Hepatocyte (in vitro differentiated cells): Measurements from ENCODE around the gene ULK4. TPM values are rescaled to one million over a fixed set of nuclear protein-coding genes. Genes with fewer than 3 reads are reported as not detected.

Experiments
- DNase-seq: peaks from one replicate; pipeline ENCODE4 v3.0.0-alpha.2; 2016; ENCODE audit warnings: low spot score
- H2AFZ ChIP-seq: fragments of 200-600 bp; sonication (generic); 2 replicates; pipeline ENCODE4 v1.6.0; 2016; ENCODE audit warnings: antibody characterized with exemption, mild to moderate bottlenecking
- H3K27ac ChIP-seq: fragments of 200-600 bp; sonication (generic); 2 replicates; pipeline ENCODE4 v1.5.1; 2016; ENCODE audit warnings: mild to moderate bottlenecking
- H3K27me3 ChIP-seq: fragments of 200-600 bp; sonication (generic); 2 replicates; pipeline ENCODE4 v1.6.1; 2016
- H3K36me3 ChIP-seq: fragments of 200-600 bp; sonication (generic); replicated peaks from 2 replicates; pipeline ENCODE4 v1.5.1; 2016; ENCODE audit warnings: low read depth; ENCODE audit not compliant: insufficient read depth
- H3K4me1 ChIP-seq: fragments of 200-600 bp; sonication (generic); 2 replicates; pipeline ENCODE4 v1.5.1; 2016; ENCODE audit warnings: mild to moderate bottlenecking, moderate library complexity; ENCODE audit not compliant: insufficient read depth
- H3K4me2 ChIP-seq: fragments of 200-600 bp; sonication (generic); 2 replicates; pipeline ENCODE4 v1.6.0; 2016
- H3K4me3 ChIP-seq: fragments of 200-600 bp; sonication (generic); 2 replicates; pipeline ENCODE4 v1.5.1; 2016; ENCODE audit warnings: mild to moderate bottlenecking
- H3K79me2 ChIP-seq: fragments of 200-600 bp; sonication (generic); 2 replicates; pipeline ENCODE4 v1.6.0; 2017; ENCODE audit warnings: mild to moderate bottlenecking
- H3K9me2 ChIP-seq: fragments of 200-600 bp; sonication (generic); replicated peaks from 2 replicates; pipeline ENCODE4 v1.6.0; 2017; ENCODE audit warnings: mild to moderate bottlenecking; ENCODE audit not compliant: insufficient read depth
- H3K9me3 ChIP-seq: fragments of 200-600 bp; sonication (generic); 2 replicates; pipeline ENCODE4 v1.5.1; 2016; ENCODE audit warnings: low read depth, mild to moderate bottlenecking
- H4K20me1 ChIP-seq: fragments of 200-600 bp; sonication (generic); 2 replicates; pipeline ENCODE4 v1.6.0; 2016; ENCODE audit warnings: mild to moderate bottlenecking; ENCODE audit not compliant: insufficient read depth, poor library complexity, severe bottlenecking
- CTCF ChIP-seq: fragments of 200-600 bp; sonication (generic); IDR thresholded peaks from 2 replicates; pipeline ENCODE4 v1.5.1; 2016; ENCODE audit warnings: antibody characterized with exemption, mild to moderate bottlenecking; ENCODE audit not compliant: poor library complexity
- EZH2 ChIP-seq: fragments of 200-600 bp; sonication (generic); IDR thresholded peaks from 2 replicates; pipeline ENCODE4 v1.6.1; 2016; ENCODE audit warnings: antibody characterized with exemption, mild to moderate bottlenecking, borderline replicate concordance
- EZH2phosphoT487 ChIP-seq: fragments of 200-600 bp; sonication (generic); IDR thresholded peaks from one replicate; pipeline ENCODE4 v1.6.1; 2018; ENCODE audit warnings: antibody characterized with exemption, mild to moderate bottlenecking, low read depth, moderate library complexity; ENCODE audit not compliant: unreplicated experiment, severe bottlenecking
- WGBS: methylation state at CpG from one replicate; pipeline ENCODE4 v1.1.6; 2016; ENCODE audit warnings: low lambda C conversion rate; ENCODE audit errors: missing lambda C conversion rate; 5-methylcytosine and 5-hydroxymethylcytosine counted together
- polyA plus RNA-seq: library from polyadenylated mRNA; unstranded; fragments of >200 nt; fragmentation: Nextera tagmentation; extraction: Ambion mirVana; gene quantifications from 2 replicates; pipeline ENCODE4 v1.2.1, GENCODE V29; 2016
- total RNA-seq: library from RNA; depleted of rRNA; stranded (reverse); fragments of >200 nt; gene quantifications from 2 replicates; pipeline ENCODE4 v1.2.3, GENCODE V29; 2014

The ULK4 gene
- total and polyA plus RNA-seq, 2 experiments from 2014 or later: 3.8 to 9.1 TPM

GRCh38 chr3:41753651-41754050 is 208.3 kb downstream of the ULK4 start:
- no peaks in the 10 kb centered on the region for H3K27me3 ChIP-seq
- H3K4me3 ChIP-seq: no peak overlapping the region
- H3K4me1 ChIP-seq: no peaks in the 10 kb centered on the region
- H3K4me2 ChIP-seq: no peak overlapping the region
- TF ChIP-seq EZH2: no peak
- TF ChIP-seq CTCF: no peak
- TF ChIP-seq EZH2phosphoT487: no peak
- no peaks in the 10 kb centered on the region for H3K9me3 ChIP-seq
- no peaks in the 10 kb centered on the region for H3K36me3 ChIP-seq
- no peaks in the 10 kb centered on the region for H3K9me2 ChIP-seq
- H3K79me2 ChIP-seq: no peaks in the 10 kb centered on the region
- no peak overlapping the region for H2AFZ ChIP-seq
- DNase-seq: no peak
- H3K27ac ChIP-seq: no peak overlapping the region
- no peaks in the 10 kb centered on the region for H4K20me1 ChIP-seq

- Histone ChIP-seq H3K4me1 (no peaks in the 10 kb centered on the region), H3K36me3 (no peaks in the 10 kb centered on the region), H3K9me2 (no peaks in the 10 kb centered on the region), H3K27me3 (no peaks in the 10 kb centered on the region), H3K9me3 (no peaks in the 10 kb centered on the region), H3K4me3 (no peak overlapping the region), H3K4me2 (no peak overlapping the region), H4K20me1 (no peaks in the 10 kb centered on the region), H3K79me2 (no peaks in the 10 kb centered on the region), H2AFZ (no peak overlapping the region), H3K27ac (no peak overlapping the region)
- TF ChIP-seq EZH2phosphoT487 (no peak), CTCF (no peak), EZH2 (no peak)
- no peak for DNase-seq
Measured at GRCh38 chr3:41751597-41751996, 210.3 kb downstream of the ULK4 start.

- Histone ChIP-seq H3K79me2 (no peaks in the 10 kb centered on the region), H3K4me2 (no peak overlapping the region), H3K4me1 (no peaks in the 10 kb centered on the region), H3K4me3 (no peak overlapping the region), H3K36me3 (no peaks in the 10 kb centered on the region), H4K20me1 (no peaks in the 10 kb centered on the region), H3K9me2 (no peaks in the 10 kb centered on the region), H3K9me3 (no peaks in the 10 kb centered on the region), H3K27me3 (no peaks in the 10 kb centered on the region), H3K27ac (no peak overlapping the region), H2AFZ (no peak overlapping the region)
- TF ChIP-seq EZH2: no peak
- TF ChIP-seq CTCF: no peak
- TF ChIP-seq EZH2phosphoT487: no peak
- no peak for DNase-seq
- 79% methylated on average over 4 of the region's 4 CpGs for WGBS
Measured at GRCh38 chr3:41749988-41750387, 211.9 kb downstream of the ULK4 start.

GRCh38 chr3:41746215-41746614 is 215.7 kb downstream of the ULK4 start:
- no peak for DNase-seq
- WGBS: 94% methylated on average over 1 of the region's 1 CpG
- Histone ChIP-seq H3K4me2 (no peak overlapping the region), H3K27ac (no peak overlapping the region), H3K4me1 (no peaks in the 10 kb centered on the region), H4K20me1 (no peaks in the 10 kb centered on the region), H3K9me3 (no peaks in the 10 kb centered on the region), H3K79me2 (no peaks in the 10 kb centered on the region), H3K4me3 (no peak overlapping the region), H3K36me3 (no peaks in the 10 kb centered on the region), H3K27me3 (no peaks in the 10 kb centered on the region), H2AFZ (no peak overlapping the region), H3K9me2 (no peaks in the 10 kb centered on the region)
- TF ChIP-seq EZH2: no peak
- no peak for TF ChIP-seq CTCF
- no peak for TF ChIP-seq EZH2phosphoT487
